Small intestine (tissue), 7 donors: ENCODE measurements around the gene SPEF1. TPM values are rescaled to one million over a fixed set of nuclear protein-coding genes. Genes with fewer than 3 reads are reported as not detected.

Source experiments
- DNase-seq, 2 donors: peaks; one replicate each; pipeline versions ENCODE4 v3.0.0 to v3.0.0-alpha.2; 2013
- FAIRE-seq: peaks from 2 replicates; lab custom pipeline; 2012; peaks lifted over from hg19 to GRCh38; lab: Jason Lieb, UNC
- H3K27ac ChIP-seq, 3 donors: one replicate each; pipeline ENCODE4 v1.5.1; 2013; ENCODE audit warnings: low read length in 2 of 3, mild to moderate bottlenecking in 2 of 3, control low read depth in 1 of 3, inconsistent platforms in 1 of 3, low read depth in 1 of 3, moderate library complexity in 1 of 3
- H3K27me3 ChIP-seq, 3 donors: one replicate each; pipeline ENCODE4 v1.6.1; 2013; ENCODE audit warnings: low read length in 3 of 3, inconsistent platforms in 1 of 3; ENCODE audit not compliant: control insufficient read depth in 3 of 3, insufficient read depth in 3 of 3
- H3K36me3 ChIP-seq, 3 donors: one replicate each; pipeline ENCODE4 v1.6.1; 2013; ENCODE audit warnings: low read length in 3 of 3, inconsistent platforms in 1 of 3, low read depth in 1 of 3, mild to moderate bottlenecking in 1 of 3, moderate library complexity in 1 of 3; ENCODE audit not compliant: control insufficient read depth in 3 of 3, insufficient read depth in 2 of 3
- H3K4me1 ChIP-seq, 3 donors: one replicate each; pipeline ENCODE4 v1.6.1; 2013; ENCODE audit warnings: low read length in 2 of 3, inconsistent platforms in 1 of 3, low read depth in 1 of 3, mild to moderate bottlenecking in 1 of 3, moderate library complexity in 1 of 3; ENCODE audit not compliant: control insufficient read depth in 3 of 3, insufficient read depth in 2 of 3
- H3K4me3 ChIP-seq, 3 donors: one replicate each; pipeline ENCODE4 v1.5.1; 2013; ENCODE audit warnings: low read length in 3 of 3, control low read depth in 1 of 3, inconsistent platforms in 1 of 3, low read depth in 1 of 3, mild to moderate bottlenecking in 1 of 3, moderate library complexity in 1 of 3
- H3K9me3 ChIP-seq, 2 donors: one replicate each; pipeline ENCODE4 v1.6.1; 2013; ENCODE audit warnings: low read depth in 1 of 2, low read length in 1 of 2; ENCODE audit not compliant: control insufficient read depth in 2 of 2, insufficient read depth in 1 of 2
- WGBS, 3 donors: extraction: QIAGEN DNeasy Blood & Tissue Kit; methylation state at CpG; one replicate each; pipeline ENCODE4 v1.1.7; 2013; 5-methylcytosine and 5-hydroxymethylcytosine counted together
- polyA plus RNA-seq, 4 donors: library from polyadenylated mRNA; stranded (reverse) in 3 of 4; unstranded in 1 of 4; fragments of 200-250 nt in 3 of 4; fragments of 120-200 nt in 1 of 4; gene quantifications; one replicate each; pipeline versions ENCODE4 v1.2.1 to v1.2.3, GENCODE V29; 2013
- donor health status: healthy with polysubstance abuse.
- donor health status: control.
- donor health status: control.
- donor health status: Bipolar disorder and iron deficiency.
- donor health status: healthy.

SPEF1 gene
- polyA plus RNA-seq, 4 donors, result 0.03 to 0.06 TPM; not detected in 2

GRCh38 chr20:3813848-3814581 lies 32.8 kb upstream of the SPEF1 start:
- DNase-seq (no peak), FAIRE-seq (no peak)
- 46 to 67% (median 54%) methylated on average over 12 of the region's 12 CpGs for WGBS, 3 donors
- Histone ChIP-seq H3K4me3 (no peak overlapping the region), H3K27me3 (no peaks in the 10 kb centered on the region), H3K9me3 (no peaks in the 10 kb centered on the region), H3K27ac (peak overlapping the region; percentile 17 to 61 (median 30)), H3K4me1 (peaks cover 3 to 39% (median 11%) of the 10 kb centered on the region in 3 donors), H3K36me3 (no peaks in the 10 kb centered on the region)

GRCh38 chr20:3812975-3813847 lies 32.0 kb upstream of the SPEF1 start:
- no peaks in the 10 kb centered on the region for H3K9me3 ChIP-seq
- DNase-seq (peak; percentile 28 to 61), FAIRE-seq (no peak)
- no peaks in the 10 kb centered on the region for H3K27me3 ChIP-seq
- H3K4me3 ChIP-seq, result no peak overlapping the region
- no peaks in the 10 kb centered on the region for H3K36me3 ChIP-seq
- peaks cover 3 to 37% (median 11%) of the 10 kb centered on the region in 3 donors for H3K4me1 ChIP-seq
- WGBS, 3 donors, result 32 to 67% (median 53%) methylated on average over 8 of the region's 8 CpGs
- H3K27ac ChIP-seq, result peak overlapping the region; percentile 17 to 61 (median 30)

GRCh38 chr20:3812259-3812681 lies 31.0 kb upstream of the SPEF1 start:
- peaks cover 6 to 44% (median 11%) of the 10 kb centered on the region in 3 donors for H3K4me1 ChIP-seq
- H3K4me3 ChIP-seq, result no peak overlapping the region
- DNase-seq (no peak), FAIRE-seq (no peak)
- H3K36me3 ChIP-seq, result no peaks in the 10 kb centered on the region
- no peaks in the 10 kb centered on the region for H3K9me3 ChIP-seq
- peak overlapping the region; percentile 74 to 100 (median 82) for H3K27ac ChIP-seq
- WGBS, 3 donors, result 87 to 94% (median 90%) methylated on average over 7 to 9 of the region's 9 CpGs
- no peaks in the 10 kb centered on the region for H3K27me3 ChIP-seq

- FAIRE-seq (no peak), DNase-seq (peak; percentile 98 to 99)
- Histone ChIP-seq H3K4me1 (peaks cover 6 to 50% (median 17%) of the 10 kb centered on the region in 3 donors), H3K27ac (peak overlapping the region; percentile 82 to 100 (median 94)), H3K4me3 (peak overlapping the region; percentile 3 to 46 (median 36)), H3K9me3 (no peaks in the 10 kb centered on the region), H3K27me3 (no peaks in the 10 kb centered on the region), H3K36me3 (no peaks in the 10 kb centered on the region)
- 7 to 13% (median 7%) methylated on average over 19 to 20 of the region's 20 CpGs for WGBS, 3 donors
Measured at GRCh38 chr20:3811467-3812258, 30.4 kb upstream of the SPEF1 start.

GRCh38 chr20:3808544-3808943 lies 27.3 kb upstream of the SPEF1 start:
- WGBS, 3 donors, result 58 to 77% (median 69%) methylated on average over 3 of the region's 3 CpGs
- H3K27me3 ChIP-seq, result no peaks in the 10 kb centered on the region
- H3K4me3 ChIP-seq, result no peak overlapping the region
- peak overlapping the region; percentile 83 to 95 (median 84) for H3K27ac ChIP-seq
- H3K4me1 ChIP-seq, result peaks cover 6 to 57% (median 23%) of the 10 kb centered on the region in 3 donors
- H3K9me3 ChIP-seq, result no peaks in the 10 kb centered on the region
- no peak for DNase-seq
- FAIRE-seq, result no peak
- peaks cover 0 to 29% (median 6%) of the 10 kb centered on the region in 3 donors for H3K36me3 ChIP-seq

- H3K27me3 ChIP-seq, result no peaks in the 10 kb centered on the region
- H3K27ac ChIP-seq, result no peak overlapping the region
- H3K4me1 ChIP-seq, result peaks cover 4 to 49% (median 12%) of the 10 kb centered on the region in 3 donors
- H3K36me3 ChIP-seq, result peaks cover 0 to 66% (median 6%) of the 10 kb centered on the region in 3 donors
- WGBS, 3 donors, result 92 to 97% (median 94%) methylated on average over 11 of the region's 11 CpGs
- H3K9me3 ChIP-seq, result no peaks in the 10 kb centered on the region
- FAIRE-seq, result no peak
- no peak overlapping the region for H3K4me3 ChIP-seq
- DNase-seq, result no peak
Measured at GRCh38 chr20:3804781-3805180, 23.5 kb upstream of the SPEF1 start.

GRCh38 chr20:3804254-3804751 lies 23.1 kb upstream of the SPEF1 start:
- H3K27me3 ChIP-seq, result no peaks in the 10 kb centered on the region
- DNase-seq, result no peak
- H3K4me3 ChIP-seq, result no peak overlapping the region
- H3K4me1 ChIP-seq, result peaks cover 4 to 54% (median 12%) of the 10 kb centered on the region in 3 donors
- H3K27ac ChIP-seq, result no peak overlapping the region
- no peaks in the 10 kb centered on the region for H3K9me3 ChIP-seq
- FAIRE-seq, result no peak
- 86 to 88% (median 87%) methylated on average over 11 of the region's 11 CpGs for WGBS, 3 donors
- H3K36me3 ChIP-seq, result peaks cover 0 to 71% (median 6%) of the 10 kb centered on the region in 3 donors
